Mucosa of descending colon (tissue), 3 donors: ENCODE data around the gene RNASET2. TPM values are rescaled to one million over a fixed set of nuclear protein-coding genes. Genes with fewer than 3 reads are reported as not detected.

ENCODE experiments used
- ATAC-seq: fragments of 200-7000 bp; cut with Tn5 transposase; one replicate; pipeline ENCODE4 v1.9.1; 2020; ENCODE audit warnings: mild to moderate bottlenecking, moderate library complexity
- DNase-seq, 3 donors: peaks; one replicate each; pipeline ENCODE4 v3.0.0-alpha.2; 2020
- H3K36me3 ChIP-seq: fragments of 200-600 bp; one replicate; pipeline ENCODE4 v1.8.0; 2021; ENCODE audit warnings: low read depth, mild to moderate bottlenecking
- H3K4me1 ChIP-seq: fragments of 200-600 bp; one replicate; pipeline ENCODE4 v1.8.0; 2021; ENCODE audit warnings: low read depth, mild to moderate bottlenecking
- H3K4me3 ChIP-seq: fragments of 200-600 bp; one replicate; pipeline ENCODE4 v1.8.0; 2021; ENCODE audit warnings: mild to moderate bottlenecking
- H3K9me3 ChIP-seq: fragments of 200-600 bp; one replicate; pipeline ENCODE4 v1.8.0; 2021; ENCODE audit warnings: mild to moderate bottlenecking
- intact Hi-C, 2 donors: fragments of 100-400 bp; cut with DNase I in 1 of 2; cut with micrococcal nuclease in 1 of 2; formaldehyde crosslinking; loops; one replicate each; pipeline versions ENCODE4 v1.11.0 to v1.11.1; 2022; cut with DNase I, micrococcal nuclease
- total RNA-seq, 3 donors: library from RNA; stranded (reverse); fragmentation: NEBNext Ultra II Directional in 2 of 3; extraction: Animal tissue kit (Norgen Biotek cat#: 25700) in 2 of 3; gene quantifications; one replicate each; pipeline versions ENCODE4 v1.2.1 to v1.2.4, GENCODE V29; 2021 to 2023
- TF ChIP-seq, protein P1 (sequence below): fragments of 200-600 bp; IDR thresholded peaks from one replicate; pipeline ENCODE4 v1.8.0; 2022; ENCODE audit warnings: antibody characterized with exemption, mild to moderate bottlenecking
- donor health status: DM: no; HTN: no; CAD: no; lungs with moderate emphysema.
- donor health status: DM: no; HTN: no; CAD: no.
- donor health status: DM: no; HTN: yes; CAD: no.

The RNASET2 gene
- total RNA-seq, 3 donors from 2014 or later: 60.1 to 127 (median 109) TPM

DNA sequence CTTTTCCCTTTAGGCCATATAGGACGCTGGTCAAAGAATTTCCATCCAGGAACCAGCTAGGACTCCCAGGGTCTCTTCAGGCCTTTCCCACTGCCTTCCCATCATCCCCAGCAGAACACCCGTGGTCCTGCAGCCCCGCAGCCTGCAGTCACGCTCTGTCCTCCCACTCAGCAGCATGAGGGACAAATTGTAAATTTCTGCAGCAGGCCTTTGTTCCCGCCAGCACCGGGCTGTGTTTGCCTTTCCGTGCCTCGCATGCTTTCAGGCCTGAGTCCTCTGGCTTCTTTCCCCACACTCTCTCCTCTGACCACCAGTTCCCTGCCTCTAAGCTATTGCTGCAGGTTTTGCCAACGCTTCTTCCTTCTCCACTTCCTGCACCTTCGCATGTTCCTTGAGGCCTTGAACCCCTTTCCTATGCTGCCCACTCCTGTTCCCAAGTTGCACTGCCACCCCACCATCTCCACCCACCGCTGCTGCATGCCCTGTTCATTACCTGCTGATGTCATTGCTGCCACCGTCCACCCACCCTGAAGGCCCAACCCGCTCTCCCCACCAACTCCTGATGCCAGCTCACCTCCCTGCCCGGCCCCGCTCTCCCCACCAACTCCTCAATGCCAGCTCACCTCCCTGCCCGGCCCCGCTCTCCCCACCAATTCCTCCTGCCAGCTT, 49.8 kb downstream of the RNASET2 start:
- H3K9me3 ChIP-seq: no peaks in the 10 kb centered on the region
- H3K36me3 ChIP-seq: no peaks in the 10 kb centered on the region
- intact Hi-C loops: no loop called here
- H3K4me1 ChIP-seq: no peaks in the 10 kb centered on the region
- DNase-seq (no peak), ATAC-seq (no peak)
- TF ChIP-seq, protein P1, sequence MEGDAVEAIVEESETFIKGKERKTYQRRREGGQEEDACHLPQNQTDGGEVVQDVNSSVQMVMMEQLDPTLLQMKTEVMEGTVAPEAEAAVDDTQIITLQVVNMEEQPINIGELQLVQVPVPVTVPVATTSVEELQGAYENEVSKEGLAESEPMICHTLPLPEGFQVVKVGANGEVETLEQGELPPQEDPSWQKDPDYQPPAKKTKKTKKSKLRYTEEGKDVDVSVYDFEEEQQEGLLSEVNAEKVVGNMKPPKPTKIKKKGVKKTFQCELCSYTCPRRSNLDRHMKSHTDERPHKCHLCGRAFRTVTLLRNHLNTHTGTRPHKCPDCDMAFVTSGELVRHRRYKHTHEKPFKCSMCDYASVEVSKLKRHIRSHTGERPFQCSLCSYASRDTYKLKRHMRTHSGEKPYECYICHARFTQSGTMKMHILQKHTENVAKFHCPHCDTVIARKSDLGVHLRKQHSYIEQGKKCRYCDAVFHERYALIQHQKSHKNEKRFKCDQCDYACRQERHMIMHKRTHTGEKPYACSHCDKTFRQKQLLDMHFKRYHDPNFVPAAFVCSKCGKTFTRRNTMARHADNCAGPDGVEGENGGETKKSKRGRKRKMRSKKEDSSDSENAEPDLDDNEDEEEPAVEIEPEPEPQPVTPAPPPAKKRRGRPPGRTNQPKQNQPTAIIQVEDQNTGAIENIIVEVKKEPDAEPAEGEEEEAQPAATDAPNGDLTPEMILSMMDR: no peak
- H3K4me3 ChIP-seq: no peak overlapping the region

DNA sequence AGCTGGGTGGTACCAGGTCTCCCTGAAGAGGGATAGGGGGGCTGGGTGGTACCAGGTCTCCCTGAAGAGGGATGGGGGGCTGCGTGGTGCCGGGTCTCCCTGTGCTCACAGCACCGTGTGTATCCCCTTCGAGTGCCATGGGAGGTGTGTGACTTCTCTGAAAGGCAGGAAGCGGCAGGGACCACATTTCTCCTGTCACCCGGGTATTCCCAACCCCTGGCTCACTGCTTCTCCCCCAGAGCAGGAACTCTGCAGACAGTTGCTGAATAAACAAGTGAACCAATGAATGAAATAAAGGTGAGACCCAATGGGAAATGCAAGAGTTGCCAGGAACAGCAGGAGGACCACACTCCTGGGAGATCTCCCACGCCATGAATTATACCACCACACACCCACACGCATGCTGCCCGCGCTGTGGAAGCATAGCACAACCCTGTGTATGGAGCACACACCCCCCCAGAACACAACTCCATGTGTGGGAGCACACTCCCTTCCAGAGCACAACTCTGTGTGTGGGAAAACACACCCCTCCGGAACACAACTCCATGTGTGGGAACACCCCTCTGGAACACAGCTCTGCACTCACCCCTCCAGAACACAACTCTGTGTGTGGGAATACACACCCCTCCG, 50.7 kb downstream of the RNASET2 start:
- no peak for ATAC-seq
- H3K36me3 ChIP-seq: no peaks in the 10 kb centered on the region
- H3K9me3 ChIP-seq: no peaks in the 10 kb centered on the region
- intact Hi-C loops: no loop called here
- H3K4me3 ChIP-seq: no peak overlapping the region
- no peak for DNase-seq
- TF ChIP-seq, protein P1: no peak
- no peaks in the 10 kb centered on the region for H3K4me1 ChIP-seq

DNA sequence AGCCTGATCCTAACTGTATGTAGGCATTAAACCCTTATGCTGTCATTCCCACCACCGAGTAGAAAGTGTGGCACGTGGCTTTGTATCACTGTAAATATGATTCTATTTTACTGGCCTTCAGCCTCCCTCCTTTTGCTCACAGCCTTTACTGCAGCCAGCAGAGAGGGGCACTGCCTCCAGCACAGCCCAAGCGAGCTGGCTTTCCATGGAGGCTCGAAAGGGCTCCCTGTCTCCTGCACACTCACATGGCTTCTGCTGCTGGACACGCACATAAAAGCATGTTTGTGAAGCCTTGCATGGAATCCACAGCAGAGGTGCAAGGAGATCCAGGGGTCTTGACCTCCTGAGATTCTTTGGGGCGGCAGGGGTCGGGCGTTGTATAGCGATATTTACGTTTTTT, 51.3 kb downstream of the RNASET2 start:
- Histone ChIP-seq H3K9me3 (no peaks in the 10 kb centered on the region), H3K4me3 (no peak overlapping the region), H3K36me3 (no peaks in the 10 kb centered on the region), H3K4me1 (no peaks in the 10 kb centered on the region)
- ATAC-seq: no peak
- TF ChIP-seq, protein P1: no peak
- no peak for DNase-seq
- intact Hi-C loops: no loop called here

DNA sequence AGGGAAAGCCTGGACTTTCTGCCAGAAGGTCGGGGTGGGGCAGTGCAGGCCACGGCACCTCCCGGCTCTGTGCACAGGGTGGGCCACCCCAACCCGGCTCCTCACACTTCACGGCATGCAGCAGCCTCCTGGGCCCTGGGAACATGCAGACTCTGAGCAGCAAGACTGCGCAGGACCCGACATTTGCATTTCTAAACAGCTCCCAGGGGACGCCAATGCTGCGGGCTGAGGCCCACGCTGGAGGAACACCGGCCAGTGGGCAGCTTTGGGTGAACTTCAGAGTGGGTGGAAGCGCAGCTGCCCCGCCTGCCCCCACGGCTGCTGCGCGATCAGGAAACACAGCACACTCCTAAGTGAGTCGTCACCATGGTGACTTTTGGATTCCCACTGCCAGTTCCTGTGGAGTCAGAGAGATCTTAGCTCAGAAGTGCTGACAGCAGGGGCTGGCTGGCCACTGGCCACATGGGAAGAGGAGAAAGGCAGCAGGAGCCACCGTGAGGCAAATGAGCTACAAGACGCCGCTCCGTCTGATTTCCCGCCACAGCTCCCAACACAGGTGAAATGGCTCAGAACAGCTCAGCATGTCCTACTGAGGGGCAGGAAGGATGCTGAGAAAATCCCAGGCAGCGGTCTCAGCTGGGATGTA, 52.1 kb downstream of the RNASET2 start:
- H3K4me3 ChIP-seq: no peak overlapping the region
- DNase-seq: no peak
- no peaks in the 10 kb centered on the region for H3K36me3 ChIP-seq
- no peaks in the 10 kb centered on the region for H3K9me3 ChIP-seq
- intact Hi-C loops: no loop called here
- H3K4me1 ChIP-seq: no peaks in the 10 kb centered on the region
- TF ChIP-seq, protein P1: no peak
- no peak for ATAC-seq

DNA sequence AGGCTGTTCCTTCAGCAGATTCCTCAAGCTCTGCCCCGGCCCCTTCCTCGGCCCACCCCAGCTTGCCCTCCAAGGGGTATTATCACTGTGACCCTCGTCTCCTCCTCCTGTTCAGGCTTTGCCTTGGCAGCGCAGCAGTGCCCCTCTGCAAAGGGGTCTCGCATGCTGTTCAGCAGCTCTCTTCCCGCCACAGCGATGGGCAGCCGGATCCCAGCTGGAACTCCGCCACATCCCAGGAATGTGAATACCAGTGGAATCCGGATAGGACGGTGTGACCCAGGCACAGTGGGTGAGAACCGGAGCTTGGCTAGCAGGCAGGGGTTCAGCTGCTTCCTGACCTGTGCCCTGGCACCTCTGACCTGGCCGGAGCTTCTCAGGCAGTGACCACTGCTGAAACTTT, 52.9 kb downstream of the RNASET2 start:
- DNase-seq: no peak
- TF ChIP-seq, protein P1: no peak
- H3K9me3 ChIP-seq: no peaks in the 10 kb centered on the region
- intact Hi-C loops: no loop called here
- H3K4me3 ChIP-seq: no peak overlapping the region
- H3K4me1 ChIP-seq: no peaks in the 10 kb centered on the region
- no peak for ATAC-seq
- no peaks in the 10 kb centered on the region for H3K36me3 ChIP-seq
